ENCODE results near the gene ARX.

Gene ARX

GRCh38 chrX:25048178-25048577, 32.4 kb upstream of the ARX start:
- Histone ChIP-seq H3K4me3 (replicated peaks; ENCODE audit: low read depth, low read length) (no peak overlapping the region), H3K36me3 (ENCODE audit: control insufficient read depth, insufficient read depth, low read length) (no peaks in the 10 kb centered on the region), H3K27me3 (replicated peaks; ENCODE audit: control insufficient read depth, insufficient read depth, low read length) (no peaks in the 10 kb centered on the region)
- TF ChIP-seq CTCF (IDR thresholded peaks at IDR 0.05; ENCODE audit: insufficient read depth, low read length, poor library complexity, severe bottlenecking) = no peak
- DNase-seq (ENCODE audit: extremely low read depth, insufficient read length) = no peak

GRCh38 chrX:25043192-25043591, 27.4 kb upstream of the ARX start:
- no peak for TF ChIP-seq CTCF (IDR thresholded peaks at IDR 0.05; ENCODE audit: insufficient read depth, low read length, poor library complexity, severe bottlenecking)
- Histone ChIP-seq H3K27me3 (replicated peaks; ENCODE audit: control insufficient read depth, insufficient read depth, low read length) (no peaks in the 10 kb centered on the region), H3K36me3 (ENCODE audit: control insufficient read depth, insufficient read depth, low read length) (no peaks in the 10 kb centered on the region), H3K4me3 (replicated peaks; ENCODE audit: low read depth, low read length) (no peak overlapping the region)
- DNase-seq (ENCODE audit: extremely low read depth, insufficient read length) = no peak

- DNase-seq (ENCODE audit: extremely low read depth, insufficient read length) = no peak
- no peaks in the 10 kb centered on the region for H3K36me3 ChIP-seq (ENCODE audit: control insufficient read depth, insufficient read depth, low read length)
- no peak overlapping the region for H3K4me3 ChIP-seq (replicated peaks; ENCODE audit: low read depth, low read length)
- TF ChIP-seq CTCF (IDR thresholded peaks at IDR 0.05; ENCODE audit: insufficient read depth, low read length, poor library complexity, severe bottlenecking) = no peak
- no peaks in the 10 kb centered on the region for H3K27me3 ChIP-seq (replicated peaks; ENCODE audit: control insufficient read depth, insufficient read depth, low read length)
These were observed 23.3 kb upstream of the ARX start for GRCh38 chrX:25039036-25039435.

GRCh38 chrX:25034889-25035288, 19.1 kb upstream of the ARX start:
- Histone ChIP-seq H3K4me3 (replicated peaks; ENCODE audit: low read depth, low read length) (no peak overlapping the region), H3K27me3 (replicated peaks; ENCODE audit: control insufficient read depth, insufficient read depth, low read length) (no peaks in the 10 kb centered on the region)
- TF ChIP-seq CTCF (IDR thresholded peaks at IDR 0.05; ENCODE audit: insufficient read depth, low read length, poor library complexity, severe bottlenecking) = peak; percentile 22

GRCh38 chrX:25029288-25029825, 13.6 kb upstream of the ARX start:
- no peak for DNase-seq (ENCODE audit: extremely low read depth, insufficient read length)
- Histone ChIP-seq H3K27me3 (replicated peaks; ENCODE audit: control insufficient read depth, insufficient read depth, low read length) (no peaks in the 10 kb centered on the region), H3K4me3 (replicated peaks; ENCODE audit: low read depth, low read length) (no peak overlapping the region), H3K36me3 (ENCODE audit: control insufficient read depth, insufficient read depth, low read length) (no peaks in the 10 kb centered on the region)
- no peak for TF ChIP-seq CTCF (IDR thresholded peaks at IDR 0.05; ENCODE audit: insufficient read depth, low read length, poor library complexity, severe bottlenecking)

More at GRCh38 chrX:25034889-25035288, 19.1 kb upstream of the ARX start:
- H3K36me3 ChIP-seq (ENCODE audit: control insufficient read depth, insufficient read depth, low read length) = no peaks in the 10 kb centered on the region
- DNase-seq (ENCODE audit: extremely low read depth, insufficient read length) = no peak

DNA sequence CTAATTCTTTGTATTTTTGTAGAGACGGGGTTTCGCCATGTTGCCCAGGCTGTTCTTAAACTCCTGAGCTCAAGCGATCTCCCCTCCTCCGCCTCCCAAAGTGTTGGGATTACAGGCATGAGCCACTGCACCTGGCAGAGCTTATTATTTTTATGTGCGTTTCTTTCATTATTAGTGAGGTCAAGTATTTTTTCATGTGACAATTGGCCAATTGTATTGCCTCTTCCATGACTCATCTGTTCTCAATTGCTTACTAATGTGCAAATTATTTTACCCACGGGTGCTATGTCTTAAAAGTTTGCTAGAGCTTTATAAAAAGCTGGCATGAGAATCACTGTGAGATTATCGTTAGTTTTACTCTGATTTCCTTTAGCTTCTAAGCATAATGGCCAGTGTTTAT, 13.0 kb upstream of the ARX start:
- DNase-seq (ENCODE audit: extremely low read depth, insufficient read length) = no peak
- Histone ChIP-seq H3K4me3 (replicated peaks; ENCODE audit: low read depth, low read length) (no peak overlapping the region), H3K36me3 (ENCODE audit: control insufficient read depth, insufficient read depth, low read length) (no peaks in the 10 kb centered on the region), H3K27me3 (replicated peaks; ENCODE audit: control insufficient read depth, insufficient read depth, low read length) (no peaks in the 10 kb centered on the region)
- TF ChIP-seq CTCF (IDR thresholded peaks at IDR 0.05; ENCODE audit: insufficient read depth, low read length, poor library complexity, severe bottlenecking) = no peak
